C4-2B (cell line): Measurements from ENCODE around the gene LDHA.

ENCODE experiments used
- CTCF ChIP-seq: fragments of 450-650 bp; conservative IDR thresholded peaks from 2 replicates; pipeline ENCODE4 v1.5.1; 2017; ENCODE audit warnings: mild to moderate bottlenecking
- ZFX ChIP-seq: fragments of 450-650 bp; IDR thresholded peaks from 2 replicates; pipeline ENCODE4 v1.6.1; 2017

- TF ChIP-seq CTCF (no peak), ZFX (no peak)
Observed at GRCh38 chr11:18372201-18372600, 22.2 kb upstream of the LDHA start.
